ENCODE data around the gene MBOAT2. TPM values are rescaled to one million over a fixed set of nuclear protein-coding genes. Genes with fewer than 3 reads are reported as not detected.

The MBOAT2 gene
- total RNA-seq, 2 donors from 2014 or later, result 14.4 to 16.8 TPM

DNA sequence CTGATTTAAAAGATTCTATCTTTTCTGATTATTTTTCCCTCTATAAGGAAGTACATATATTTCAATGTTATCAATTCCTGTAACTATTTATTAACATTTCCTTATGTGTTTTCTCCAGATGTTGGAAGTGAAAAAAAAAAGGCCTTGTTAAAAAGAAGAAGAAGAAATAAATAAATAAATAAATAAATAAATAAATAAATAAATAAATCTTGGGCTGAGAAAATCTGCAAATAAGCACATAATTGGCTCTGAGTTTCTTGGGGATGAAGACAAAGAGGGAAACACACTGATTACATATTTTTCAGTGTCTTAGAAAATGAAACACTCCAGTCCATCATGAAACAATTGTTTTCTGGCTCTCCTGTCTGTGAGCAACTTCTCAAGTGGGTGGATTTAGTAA is 21.1 kb upstream of the MBOAT2 start:
- Histone ChIP-seq H3K27ac (no peak overlapping the region), H3K4me3 (no peak overlapping the region), H3K27me3 (replicated peaks; ENCODE audit: insufficient read depth) (no peaks in the 10 kb centered on the region), H3K9me3 (no peaks in the 10 kb centered on the region), H3K4me1 (ENCODE audit: control insufficient read depth in 1 of 2, low read depth in 2 of 2) (no peaks in the 10 kb centered on the region), H3K36me3 (no peaks in the 10 kb centered on the region)
- no peak for ATAC-seq (ENCODE audit: insufficient number of reproducible peaks, low FRiP score, low read depth)
- TF ChIP-seq, protein P1, sequence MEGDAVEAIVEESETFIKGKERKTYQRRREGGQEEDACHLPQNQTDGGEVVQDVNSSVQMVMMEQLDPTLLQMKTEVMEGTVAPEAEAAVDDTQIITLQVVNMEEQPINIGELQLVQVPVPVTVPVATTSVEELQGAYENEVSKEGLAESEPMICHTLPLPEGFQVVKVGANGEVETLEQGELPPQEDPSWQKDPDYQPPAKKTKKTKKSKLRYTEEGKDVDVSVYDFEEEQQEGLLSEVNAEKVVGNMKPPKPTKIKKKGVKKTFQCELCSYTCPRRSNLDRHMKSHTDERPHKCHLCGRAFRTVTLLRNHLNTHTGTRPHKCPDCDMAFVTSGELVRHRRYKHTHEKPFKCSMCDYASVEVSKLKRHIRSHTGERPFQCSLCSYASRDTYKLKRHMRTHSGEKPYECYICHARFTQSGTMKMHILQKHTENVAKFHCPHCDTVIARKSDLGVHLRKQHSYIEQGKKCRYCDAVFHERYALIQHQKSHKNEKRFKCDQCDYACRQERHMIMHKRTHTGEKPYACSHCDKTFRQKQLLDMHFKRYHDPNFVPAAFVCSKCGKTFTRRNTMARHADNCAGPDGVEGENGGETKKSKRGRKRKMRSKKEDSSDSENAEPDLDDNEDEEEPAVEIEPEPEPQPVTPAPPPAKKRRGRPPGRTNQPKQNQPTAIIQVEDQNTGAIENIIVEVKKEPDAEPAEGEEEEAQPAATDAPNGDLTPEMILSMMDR (IDR thresholded peaks at IDR 0.05), result no peak
- no peak for DNase-seq (ENCODE audit: low spot score)

DNA sequence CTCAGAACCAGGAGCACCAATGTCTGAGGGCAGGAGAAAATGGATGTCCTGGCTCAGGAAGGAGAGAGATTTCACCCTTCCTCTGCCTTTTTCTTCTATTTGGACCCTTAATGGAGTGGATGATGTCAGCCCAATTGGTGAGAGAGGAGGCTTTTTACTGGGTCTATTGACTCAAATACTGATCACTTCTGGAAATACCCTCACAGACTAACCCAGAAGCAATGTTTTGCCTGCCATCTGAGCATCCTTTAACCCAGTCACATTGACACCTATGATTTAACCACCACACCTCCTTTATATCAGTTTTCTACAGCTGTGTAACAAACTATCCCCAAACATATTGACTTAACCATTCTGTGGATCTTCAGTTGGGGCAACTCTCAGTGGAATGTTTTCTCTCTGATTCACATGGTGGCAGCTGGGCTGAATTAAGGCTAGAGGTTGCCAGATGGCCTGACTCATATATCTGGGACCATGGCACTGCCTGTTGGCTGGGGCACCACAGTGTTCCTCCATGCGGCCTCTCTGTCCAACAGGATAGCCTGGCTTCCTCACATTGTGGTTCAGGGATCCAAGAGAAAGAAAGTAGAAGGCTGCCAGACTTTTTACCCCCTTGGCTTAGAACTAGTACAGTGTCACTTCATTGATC is 18.2 kb upstream of the MBOAT2 start:
- H3K9me3 ChIP-seq, result no peaks in the 10 kb centered on the region
- H3K27ac ChIP-seq, result no peak overlapping the region
- H3K4me3 ChIP-seq, result no peak overlapping the region
- DNase-seq (ENCODE audit: low spot score) (no peak), ATAC-seq (ENCODE audit: insufficient number of reproducible peaks, low FRiP score, low read depth) (no peak)
- H3K36me3 ChIP-seq, result no peaks in the 10 kb centered on the region
- no peaks in the 10 kb centered on the region for H3K27me3 ChIP-seq (replicated peaks; ENCODE audit: insufficient read depth)
- TF ChIP-seq, protein P1 (IDR thresholded peaks at IDR 0.05), result no peak
- no peaks in the 10 kb centered on the region for H3K4me1 ChIP-seq (ENCODE audit: control insufficient read depth in 1 of 2, low read depth in 2 of 2)

DNA sequence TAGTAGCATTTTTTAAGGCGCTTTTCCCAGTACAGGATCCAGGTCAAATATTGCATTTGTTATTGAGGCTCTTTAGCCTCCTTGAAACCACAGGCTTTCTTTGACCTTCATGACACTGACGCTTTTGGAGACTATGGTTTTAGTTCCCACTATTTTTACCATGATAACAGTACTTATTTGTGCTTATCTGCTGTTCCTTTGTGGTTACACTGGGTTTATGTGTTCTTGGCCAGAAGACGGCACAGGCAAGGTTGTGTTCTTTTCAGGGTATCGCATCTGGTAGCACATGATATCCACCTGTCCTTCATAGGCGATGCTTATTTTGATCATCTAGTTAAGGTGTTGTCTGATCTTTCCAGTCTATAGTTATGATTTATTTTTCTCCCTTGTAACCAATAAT is 16.8 kb upstream of the MBOAT2 start:
- no peaks in the 10 kb centered on the region for H3K36me3 ChIP-seq
- no peak overlapping the region for H3K4me3 ChIP-seq
- no peak for DNase-seq (ENCODE audit: low spot score)
- ATAC-seq (ENCODE audit: insufficient number of reproducible peaks, low FRiP score, low read depth), result no peak
- TF ChIP-seq, protein P1 (IDR thresholded peaks at IDR 0.05), result no peak
- no peaks in the 10 kb centered on the region for H3K9me3 ChIP-seq
- H3K4me1 ChIP-seq (ENCODE audit: control insufficient read depth in 1 of 2, low read depth in 2 of 2), result no peaks in the 10 kb centered on the region
- H3K27ac ChIP-seq, result no peak overlapping the region
- H3K27me3 ChIP-seq (replicated peaks; ENCODE audit: insufficient read depth), result no peaks in the 10 kb centered on the region

DNA sequence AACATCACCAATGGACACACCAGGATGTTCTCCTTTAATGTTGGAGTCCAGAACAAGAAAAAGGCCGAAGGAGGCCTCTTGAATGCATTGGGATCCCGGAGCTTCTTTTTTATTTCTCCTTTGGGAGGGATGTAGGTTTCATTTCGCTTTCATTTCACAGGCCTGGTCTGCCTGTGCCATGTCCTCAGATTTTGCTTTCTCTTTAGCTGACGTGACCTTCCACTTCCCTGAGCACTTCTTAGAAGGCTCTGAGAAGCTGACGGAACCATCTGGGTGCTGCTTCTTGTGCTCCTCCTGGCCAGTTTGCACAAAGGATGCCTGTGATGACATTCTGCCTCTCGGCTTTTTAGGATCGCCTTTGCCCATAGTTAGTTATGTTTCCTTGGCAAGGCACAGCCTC is 15.1 kb upstream of the MBOAT2 start:
- Histone ChIP-seq H3K4me1 (ENCODE audit: control insufficient read depth in 1 of 2, low read depth in 2 of 2) (no peaks in the 10 kb centered on the region), H3K9me3 (no peaks in the 10 kb centered on the region), H3K36me3 (no peaks in the 10 kb centered on the region), H3K4me3 (no peak overlapping the region), H3K27ac (no peak overlapping the region), H3K27me3 (replicated peaks; ENCODE audit: insufficient read depth) (no peaks in the 10 kb centered on the region)
- ATAC-seq (ENCODE audit: insufficient number of reproducible peaks, low FRiP score, low read depth), result no peak
- TF ChIP-seq, protein P1 (IDR thresholded peaks at IDR 0.05), result no peak
- no peak for DNase-seq (ENCODE audit: low spot score)

DNA sequence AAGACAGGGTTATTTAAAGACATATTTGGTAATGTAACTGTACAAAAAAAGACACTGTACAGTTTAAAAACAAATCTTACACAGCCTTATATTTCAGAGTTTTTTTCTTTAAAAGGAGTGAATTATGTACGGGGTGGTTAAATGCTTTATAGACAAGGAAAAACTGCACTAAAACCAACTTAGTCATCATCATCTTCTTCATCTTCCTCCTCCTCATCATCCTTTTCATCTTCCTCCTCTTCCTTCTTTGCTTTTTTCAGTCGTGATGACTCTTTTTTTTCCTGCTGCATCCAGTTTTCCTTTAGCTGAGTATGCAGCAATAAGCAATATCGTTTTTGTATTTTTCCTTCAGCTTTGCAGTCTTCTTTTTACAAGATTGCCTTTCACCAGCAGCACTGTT is 14.6 kb upstream of the MBOAT2 start:
- no peak for ATAC-seq (ENCODE audit: insufficient number of reproducible peaks, low FRiP score, low read depth)
- TF ChIP-seq, protein P1 (IDR thresholded peaks at IDR 0.05), result no peak
- Histone ChIP-seq H3K4me1 (ENCODE audit: control insufficient read depth in 1 of 2, low read depth in 2 of 2) (no peaks in the 10 kb centered on the region), H3K4me3 (no peak overlapping the region), H3K36me3 (no peaks in the 10 kb centered on the region), H3K27me3 (replicated peaks; ENCODE audit: insufficient read depth) (no peaks in the 10 kb centered on the region), H3K27ac (no peak overlapping the region), H3K9me3 (no peaks in the 10 kb centered on the region)
- no peak for DNase-seq (ENCODE audit: low spot score)
